GM23338 (cell line): ENCODE data around the gene MBD1. TPM values are rescaled to one million over a fixed set of nuclear protein-coding genes. Genes with fewer than 3 reads are reported as not detected.

Experiments used
- ATAC-seq: fragments of 200-7000 bp; cut with Tn5 transposase; 3 replicates; pipeline ENCODE4 v1.9.1; 2020
- DNase-seq: peaks from one replicate; pipeline ENCODE4 v3.0.0-alpha.2; 2015; ENCODE audit warnings: low spot score
- H2AFZ ChIP-seq: fragments of 200-600 bp; sonication (generic); 2 replicates; pipeline ENCODE4 v1.8.0; 2016; ENCODE audit warnings: antibody characterized with exemption, mild to moderate bottlenecking, moderate library complexity
- H3F3A ChIP-seq: fragments of 200-600 bp; sonication (generic); replicated peaks from 2 replicates; pipeline ENCODE4 v1.8.0; 2017; ENCODE audit warnings: antibody characterized with exemption, mixed run types, low read depth
- H3K27ac ChIP-seq: fragments of 200-600 bp; sonication (generic); 2 replicates; pipeline ENCODE4 v1.6.1; 2016; ENCODE audit warnings: low read depth
- H3K27me3 ChIP-seq: fragments of 200-600 bp; sonication (generic); 2 replicates; pipeline ENCODE4 v1.8.0; 2016; ENCODE audit warnings: mild to moderate bottlenecking, mixed run types, moderate library complexity; ENCODE audit not compliant: insufficient read depth
- H3K36me3 ChIP-seq: fragments of 200-600 bp; sonication (generic); 2 replicates; pipeline ENCODE4 v1.8.0; 2016; ENCODE audit warnings: mild to moderate bottlenecking; ENCODE audit not compliant: insufficient read depth
- H3K4me1 ChIP-seq: fragments of 200-600 bp; sonication (generic); 2 replicates; pipeline ENCODE4 v1.8.0; 2016; ENCODE audit warnings: mild to moderate bottlenecking, moderate library complexity; ENCODE audit not compliant: insufficient read depth
- H3K4me2 ChIP-seq: fragments of 200-600 bp; sonication (generic); 2 replicates; pipeline ENCODE4 v1.7.1; 2017; ENCODE audit warnings: mixed run types
- H3K4me3 ChIP-seq: fragments of 200-600 bp; sonication (generic); 2 replicates; pipeline ENCODE4 v1.6.1; 2016; ENCODE audit warnings: mixed run types
- H3K79me2 ChIP-seq: fragments of 200-600 bp; sonication (generic); replicated peaks from 2 replicates; pipeline ENCODE4 v1.8.0; 2017; ENCODE audit warnings: mild to moderate bottlenecking; ENCODE audit not compliant: insufficient read depth
- H3K9me2 ChIP-seq: fragments of 200-600 bp; sonication (generic); 2 replicates; pipeline ENCODE4 v1.8.0; 2017; ENCODE audit not compliant: insufficient read depth
- H4K20me1 ChIP-seq: fragments of 200-600 bp; sonication (generic); replicated peaks from 2 replicates; pipeline ENCODE4 v1.8.0; 2017; ENCODE audit warnings: mild to moderate bottlenecking; ENCODE audit not compliant: insufficient read depth
- H3K27ac Mint-ChIP-seq: 2 replicates; pipeline ENCODE4 v1.8.0; 2020; ENCODE audit warnings: inconsistent platforms, mild to moderate bottlenecking, moderate library complexity, mixed read lengths
- H3K27me3 Mint-ChIP-seq: 3 replicates; pipeline ENCODE4 v1.8.0; 2022; ENCODE audit warnings: low read depth, mild to moderate bottlenecking, moderate library complexity, mixed read lengths, inconsistent platforms; ENCODE audit not compliant: insufficient read depth, poor library complexity
- H3K36me3 Mint-ChIP-seq: 3 replicates; pipeline ENCODE4 v1.8.0; 2021; ENCODE audit warnings: low read depth, mild to moderate bottlenecking, inconsistent platforms, moderate library complexity, mixed read lengths
- H3K4me1 Mint-ChIP-seq: 3 replicates; pipeline ENCODE4 v1.8.0; 2020; ENCODE audit warnings: mild to moderate bottlenecking, inconsistent platforms, mixed read lengths
- H3K4me3 Mint-ChIP-seq: 3 replicates; pipeline ENCODE4 v1.8.0; 2021; ENCODE audit warnings: moderate library complexity, mild to moderate bottlenecking, inconsistent platforms, mixed read lengths
- H3K9me3 Mint-ChIP-seq: 3 replicates; pipeline ENCODE4 v1.8.0; 2020; ENCODE audit warnings: moderate library complexity, mild to moderate bottlenecking, inconsistent platforms, mixed read lengths
- CREB1 ChIP-seq: fragments of 250-450 bp; sonication (Bioruptor Pico); IDR thresholded peaks from 2 replicates; pipeline ENCODE4 v1.5.0; 2020; ENCODE audit warnings: low read depth, mild to moderate bottlenecking, moderate library complexity
- EZH2 ChIP-seq: fragments of 200-600 bp; sonication (generic); IDR thresholded peaks from one replicate; pipeline ENCODE4 v1.8.0; 2017; ENCODE audit warnings: antibody characterized with exemption, mild to moderate bottlenecking, low read depth; ENCODE audit not compliant: unreplicated experiment
- EZH2phosphoT487 ChIP-seq: fragments of 200-600 bp; sonication (generic); IDR thresholded peaks from one replicate; pipeline ENCODE4 v1.8.1; 2018; ENCODE audit warnings: antibody characterized with exemption; ENCODE audit not compliant: unreplicated experiment
- POLR2AphosphoS5 ChIP-seq: IDR thresholded peaks from 2 replicates; pipeline ENCODE4 v1.6.1; 2016; ENCODE audit warnings: antibody characterized with exemption, low read depth
- STAT1 ChIP-seq: IDR thresholded peaks from one replicate; pipeline ENCODE4 v1.6.1; 2016; ENCODE audit warnings: antibody characterized with exemption; ENCODE audit not compliant: unreplicated experiment
- ZNF114 ChIP-seq: fragments of 250-450 bp; sonication (Bioruptor Pico); IDR thresholded peaks from 2 replicates; pipeline ENCODE4 v1.5.0; 2020; ENCODE audit warnings: mild to moderate bottlenecking, moderate library complexity
- ZNF331 ChIP-seq: fragments of 250-450 bp; sonication (Bioruptor Pico); IDR thresholded peaks from 2 replicates; pipeline ENCODE4 v1.5.0; 2020; ENCODE audit warnings: low read depth, mild to moderate bottlenecking, moderate library complexity
- polyA plus RNA-seq: library from polyadenylated mRNA; unstranded; fragments of >200 nt; fragmentation: Nextera tagmentation; extraction: Ambion mirVana; gene quantifications from 2 replicates; pipeline ENCODE4 v1.2.1, GENCODE V29; 2016
- total RNA-seq: library from RNA; depleted of rRNA; stranded (reverse); fragments of >200 nt; shearing (Covaris generic); gene quantifications from 2 replicates; pipeline ENCODE4 v1.2.3, GENCODE V29; 2014
- TF ChIP-seq, protein P1 (sequence below): fragments of 250-450 bp; sonication (Bioruptor Pico); IDR thresholded peaks from 2 replicates; pipeline ENCODE4 v1.5.0; 2020; ENCODE audit warnings: mild to moderate bottlenecking, moderate library complexity
- TF ChIP-seq, protein P2 (sequence below): IDR thresholded peaks from one replicate; pipeline ENCODE4 v1.6.1; 2018; ENCODE audit warnings: antibody characterized with exemption; ENCODE audit not compliant: unreplicated experiment
- TF ChIP-seq, protein P3 (sequence below), 2 experiments: fragments of 200-600 bp in 1 of 2; sonication (generic) in 1 of 2; conservative IDR thresholded peaks; 2 replicates each; pipeline versions ENCODE4 v1.5.1 to v1.6.1; 2016 to 2017; ENCODE audit warnings: antibody characterized with exemption in 2 of 2, low read depth in 2 of 2, mild to moderate bottlenecking in 2 of 2, moderate library complexity in 1 of 2
- TF ChIP-seq, protein P4 (sequence below): IDR thresholded peaks from 2 replicates; pipeline ENCODE4 v1.6.1; 2016; ENCODE audit warnings: antibody characterized with exemption

MBD1 gene
- total and polyA plus RNA-seq, 2 experiments from 2014 or later, result 17.0 to 43.5 TPM

DNA sequence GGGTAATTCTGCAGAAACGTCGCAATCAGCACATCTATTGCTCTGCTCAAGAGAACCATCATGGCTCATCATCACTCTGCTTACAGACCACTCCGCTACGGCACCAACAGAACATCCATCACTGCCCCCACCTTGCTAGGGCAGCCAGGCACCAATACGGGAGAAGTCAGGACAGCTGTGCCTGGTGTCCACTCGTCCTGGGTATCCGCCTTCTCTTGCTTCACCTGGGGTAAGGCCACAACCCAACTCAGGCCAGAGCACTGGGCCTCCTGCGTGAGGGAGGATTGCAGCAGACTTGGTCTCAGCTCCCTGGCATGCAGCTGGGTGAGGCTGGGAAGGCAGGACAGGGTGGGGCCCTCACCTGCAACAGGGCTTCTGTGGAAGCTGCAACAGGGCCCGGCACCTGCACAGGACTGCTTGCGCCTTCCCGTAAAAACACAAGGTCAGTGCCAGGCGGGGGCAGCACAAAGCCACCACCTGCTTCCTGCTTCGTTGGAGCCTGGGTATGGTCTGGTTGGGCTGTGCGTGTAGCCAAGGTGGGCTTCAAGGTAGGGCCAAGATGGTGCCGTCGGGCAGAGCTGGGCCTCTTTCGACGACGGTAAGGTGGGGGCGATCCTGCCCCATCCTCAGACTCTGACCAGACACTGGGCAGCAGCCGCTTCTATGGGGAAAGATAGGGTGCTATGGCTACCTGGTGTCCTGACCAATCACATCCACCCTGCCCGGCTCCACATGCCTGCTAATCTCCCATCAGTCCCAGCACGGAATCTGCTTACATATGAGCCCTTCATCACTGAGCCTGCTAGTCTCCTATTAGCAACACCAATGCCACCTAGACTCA, 7.9 kb downstream of the MBD1 start:
- ATAC-seq (no peak), DNase-seq (no peak)
- Histone ChIP-seq H3K9me2 (no peaks in the 10 kb centered on the region), H3K27me3 (no peaks in the 10 kb centered on the region), H3K4me1 (no peaks in the 10 kb centered on the region), H3K4me3 (no peak overlapping the region), H3K79me2 (peaks cover 4% of the 10 kb centered on the region; the same call in 1 of the 2 replicates), H3K4me2 (no peak overlapping the region), H3K27ac (no peak overlapping the region), H3F3A (no peaks in the 10 kb centered on the region), H2AFZ (no peak overlapping the region), H3K36me3 (peaks cover 11% of the 10 kb centered on the region; the same call in 1 of the 2 replicates), H4K20me1 (no peaks in the 10 kb centered on the region; the same call in 1 of the 2 replicates)
- H3K27ac Mint-ChIP-seq, result no peak overlapping the region
- H3K36me3 Mint-ChIP-seq, result peaks cover 60% of the 10 kb centered on the region
- no peak overlapping the region for H3K4me3 Mint-ChIP-seq
- TF ChIP-seq ZNF331 (CRISPR knock-in tag) (no peak), EZH2phosphoT487 (no peak), POLR2AphosphoS5 (no peak), CREB1 (CRISPR knock-in tag) (no peak), ZNF114 (CRISPR knock-in tag) (no peak), STAT1 (no peak), EZH2 (no peak)
- TF ChIP-seq, protein P1, sequence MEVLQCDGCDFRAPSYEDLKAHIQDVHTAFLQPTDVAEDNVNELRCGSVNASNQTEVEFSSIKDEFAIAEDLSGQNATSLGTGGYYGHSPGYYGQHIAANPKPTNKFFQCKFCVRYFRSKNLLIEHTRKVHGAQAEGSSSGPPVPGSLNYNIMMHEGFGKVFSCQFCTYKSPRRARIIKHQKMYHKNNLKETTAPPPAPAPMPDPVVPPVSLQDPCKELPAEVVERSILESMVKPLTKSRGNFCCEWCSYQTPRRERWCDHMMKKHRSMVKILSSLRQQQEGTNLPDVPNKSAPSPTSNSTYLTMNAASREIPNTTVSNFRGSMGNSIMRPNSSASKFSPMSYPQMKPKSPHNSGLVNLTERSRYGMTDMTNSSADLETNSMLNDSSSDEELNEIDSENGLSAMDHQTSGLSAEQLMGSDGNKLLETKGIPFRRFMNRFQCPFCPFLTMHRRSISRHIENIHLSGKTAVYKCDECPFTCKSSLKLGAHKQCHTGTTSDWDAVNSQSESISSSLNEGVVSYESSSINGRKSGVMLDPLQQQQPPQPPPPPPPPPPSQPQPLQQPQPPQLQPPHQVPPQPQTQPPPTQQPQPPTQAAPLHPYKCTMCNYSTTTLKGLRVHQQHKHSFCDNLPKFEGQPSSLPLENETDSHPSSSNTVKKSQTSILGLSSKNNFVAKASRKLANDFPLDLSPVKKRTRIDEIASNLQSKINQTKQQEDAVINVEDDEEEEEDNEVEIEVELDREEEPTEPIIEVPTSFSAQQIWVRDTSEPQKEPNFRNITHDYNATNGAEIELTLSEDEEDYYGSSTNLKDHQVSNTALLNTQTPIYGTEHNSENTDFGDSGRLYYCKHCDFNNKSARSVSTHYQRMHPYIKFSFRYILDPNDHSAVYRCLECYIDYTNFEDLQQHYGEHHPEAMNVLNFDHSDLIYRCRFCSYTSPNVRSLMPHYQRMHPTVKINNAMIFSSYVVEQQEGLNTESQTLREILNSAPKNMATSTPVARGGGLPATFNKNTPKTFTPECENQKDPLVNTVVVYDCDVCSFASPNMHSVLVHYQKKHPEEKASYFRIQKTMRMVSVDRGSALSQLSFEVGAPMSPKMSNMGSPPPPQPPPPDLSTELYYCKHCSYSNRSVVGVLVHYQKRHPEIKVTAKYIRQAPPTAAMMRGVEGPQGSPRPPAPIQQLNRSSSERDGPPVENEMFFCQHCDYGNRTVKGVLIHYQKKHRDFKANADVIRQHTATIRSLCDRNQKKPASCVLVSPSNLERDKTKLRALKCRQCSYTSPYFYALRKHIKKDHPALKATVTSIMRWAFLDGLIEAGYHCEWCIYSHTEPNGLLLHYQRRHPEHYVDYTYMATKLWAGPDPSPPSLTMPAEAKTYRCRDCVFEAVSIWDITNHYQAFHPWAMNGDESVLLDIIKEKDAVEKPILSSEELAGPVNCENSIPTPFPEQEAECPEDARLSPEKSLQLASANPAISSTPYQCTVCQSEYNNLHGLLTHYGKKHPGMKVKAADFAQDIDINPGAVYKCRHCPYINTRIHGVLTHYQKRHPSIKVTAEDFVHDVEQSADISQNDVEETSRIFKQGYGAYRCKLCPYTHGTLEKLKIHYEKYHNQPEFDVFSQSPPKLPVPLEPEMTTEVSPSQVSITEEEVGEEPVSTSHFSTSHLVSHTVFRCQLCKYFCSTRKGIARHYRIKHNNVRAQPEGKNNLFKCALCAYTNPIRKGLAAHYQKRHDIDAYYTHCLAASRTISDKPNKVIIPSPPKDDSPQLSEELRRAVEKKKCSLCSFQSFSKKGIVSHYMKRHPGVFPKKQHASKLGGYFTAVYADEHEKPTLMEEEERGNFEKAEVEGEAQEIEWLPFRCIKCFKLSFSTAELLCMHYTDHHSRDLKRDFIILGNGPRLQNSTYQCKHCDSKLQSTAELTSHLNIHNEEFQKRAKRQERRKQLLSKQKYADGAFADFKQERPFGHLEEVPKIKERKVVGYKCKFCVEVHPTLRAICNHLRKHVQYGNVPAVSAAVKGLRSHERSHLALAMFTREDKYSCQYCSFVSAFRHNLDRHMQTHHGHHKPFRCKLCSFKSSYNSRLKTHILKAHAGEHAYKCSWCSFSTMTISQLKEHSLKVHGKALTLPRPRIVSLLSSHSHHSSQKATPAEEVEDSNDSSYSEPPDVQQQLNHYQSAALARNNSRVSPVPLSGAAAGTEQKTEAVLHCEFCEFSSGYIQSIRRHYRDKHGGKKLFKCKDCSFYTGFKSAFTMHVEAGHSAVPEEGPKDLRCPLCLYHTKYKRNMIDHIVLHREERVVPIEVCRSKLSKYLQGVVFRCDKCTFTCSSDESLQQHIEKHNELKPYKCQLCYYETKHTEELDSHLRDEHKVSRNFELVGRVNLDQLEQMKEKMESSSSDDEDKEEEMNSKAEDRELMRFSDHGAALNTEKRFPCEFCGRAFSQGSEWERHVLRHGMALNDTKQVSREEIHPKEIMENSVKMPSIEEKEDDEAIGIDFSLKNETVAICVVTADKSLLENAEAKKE, result no peak
- TF ChIP-seq, protein P2, sequence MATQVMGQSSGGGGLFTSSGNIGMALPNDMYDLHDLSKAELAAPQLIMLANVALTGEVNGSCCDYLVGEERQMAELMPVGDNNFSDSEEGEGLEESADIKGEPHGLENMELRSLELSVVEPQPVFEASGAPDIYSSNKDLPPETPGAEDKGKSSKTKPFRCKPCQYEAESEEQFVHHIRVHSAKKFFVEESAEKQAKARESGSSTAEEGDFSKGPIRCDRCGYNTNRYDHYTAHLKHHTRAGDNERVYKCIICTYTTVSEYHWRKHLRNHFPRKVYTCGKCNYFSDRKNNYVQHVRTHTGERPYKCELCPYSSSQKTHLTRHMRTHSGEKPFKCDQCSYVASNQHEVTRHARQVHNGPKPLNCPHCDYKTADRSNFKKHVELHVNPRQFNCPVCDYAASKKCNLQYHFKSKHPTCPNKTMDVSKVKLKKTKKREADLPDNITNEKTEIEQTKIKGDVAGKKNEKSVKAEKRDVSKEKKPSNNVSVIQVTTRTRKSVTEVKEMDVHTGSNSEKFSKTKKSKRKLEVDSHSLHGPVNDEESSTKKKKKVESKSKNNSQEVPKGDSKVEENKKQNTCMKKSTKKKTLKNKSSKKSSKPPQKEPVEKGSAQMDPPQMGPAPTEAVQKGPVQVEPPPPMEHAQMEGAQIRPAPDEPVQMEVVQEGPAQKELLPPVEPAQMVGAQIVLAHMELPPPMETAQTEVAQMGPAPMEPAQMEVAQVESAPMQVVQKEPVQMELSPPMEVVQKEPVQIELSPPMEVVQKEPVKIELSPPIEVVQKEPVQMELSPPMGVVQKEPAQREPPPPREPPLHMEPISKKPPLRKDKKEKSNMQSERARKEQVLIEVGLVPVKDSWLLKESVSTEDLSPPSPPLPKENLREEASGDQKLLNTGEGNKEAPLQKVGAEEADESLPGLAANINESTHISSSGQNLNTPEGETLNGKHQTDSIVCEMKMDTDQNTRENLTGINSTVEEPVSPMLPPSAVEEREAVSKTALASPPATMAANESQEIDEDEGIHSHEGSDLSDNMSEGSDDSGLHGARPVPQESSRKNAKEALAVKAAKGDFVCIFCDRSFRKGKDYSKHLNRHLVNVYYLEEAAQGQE, result no peak
- TF ChIP-seq, protein P3, sequence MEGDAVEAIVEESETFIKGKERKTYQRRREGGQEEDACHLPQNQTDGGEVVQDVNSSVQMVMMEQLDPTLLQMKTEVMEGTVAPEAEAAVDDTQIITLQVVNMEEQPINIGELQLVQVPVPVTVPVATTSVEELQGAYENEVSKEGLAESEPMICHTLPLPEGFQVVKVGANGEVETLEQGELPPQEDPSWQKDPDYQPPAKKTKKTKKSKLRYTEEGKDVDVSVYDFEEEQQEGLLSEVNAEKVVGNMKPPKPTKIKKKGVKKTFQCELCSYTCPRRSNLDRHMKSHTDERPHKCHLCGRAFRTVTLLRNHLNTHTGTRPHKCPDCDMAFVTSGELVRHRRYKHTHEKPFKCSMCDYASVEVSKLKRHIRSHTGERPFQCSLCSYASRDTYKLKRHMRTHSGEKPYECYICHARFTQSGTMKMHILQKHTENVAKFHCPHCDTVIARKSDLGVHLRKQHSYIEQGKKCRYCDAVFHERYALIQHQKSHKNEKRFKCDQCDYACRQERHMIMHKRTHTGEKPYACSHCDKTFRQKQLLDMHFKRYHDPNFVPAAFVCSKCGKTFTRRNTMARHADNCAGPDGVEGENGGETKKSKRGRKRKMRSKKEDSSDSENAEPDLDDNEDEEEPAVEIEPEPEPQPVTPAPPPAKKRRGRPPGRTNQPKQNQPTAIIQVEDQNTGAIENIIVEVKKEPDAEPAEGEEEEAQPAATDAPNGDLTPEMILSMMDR (conservative IDR thresholded peaks at IDR 0.05; ENCODE audit: low read depth in 2 of 2), result no peak; a peak in 1 of 4 replicates
- TF ChIP-seq, protein P4, sequence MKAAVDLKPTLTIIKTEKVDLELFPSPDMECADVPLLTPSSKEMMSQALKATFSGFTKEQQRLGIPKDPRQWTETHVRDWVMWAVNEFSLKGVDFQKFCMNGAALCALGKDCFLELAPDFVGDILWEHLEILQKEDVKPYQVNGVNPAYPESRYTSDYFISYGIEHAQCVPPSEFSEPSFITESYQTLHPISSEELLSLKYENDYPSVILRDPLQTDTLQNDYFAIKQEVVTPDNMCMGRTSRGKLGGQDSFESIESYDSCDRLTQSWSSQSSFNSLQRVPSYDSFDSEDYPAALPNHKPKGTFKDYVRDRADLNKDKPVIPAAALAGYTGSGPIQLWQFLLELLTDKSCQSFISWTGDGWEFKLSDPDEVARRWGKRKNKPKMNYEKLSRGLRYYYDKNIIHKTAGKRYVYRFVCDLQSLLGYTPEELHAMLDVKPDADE, result no peak
- H3K27me3 Mint-ChIP-seq, result peaks cover 2% of the 10 kb centered on the region
- H3K9me3 Mint-ChIP-seq, result no peaks in the 10 kb centered on the region; the same call in 2 of the 3 replicates
- peaks cover 2% of the 10 kb centered on the region; the same call in 1 of the 3 replicates for H3K4me1 Mint-ChIP-seq
